Measurements from ENCODE around the gene ATAD3B.
"Not testable (repeated sequence)": the region's sequence is repeated elsewhere in the genome, so short reads cannot be mapped to it uniquely, and the experiment has no call there.

The ATAD3B gene

GRCh38 chr1:1527092-1527816, 55.7 kb downstream of the ATAD3B start:
- no peak overlapping the region for H3K27ac Mint-ChIP-seq
- TF ChIP-seq CTCF (IDR thresholded peaks at IDR 0.05; ENCODE audit: unreplicated experiment in 3 of 3) = no peak
- H3K27me3 Mint-ChIP-seq (ENCODE audit: low read depth) = no peaks in the 10 kb centered on the region
- no peak overlapping the region for H3K4me3 Mint-ChIP-seq
- H3K9me3 Mint-ChIP-seq = peaks cover 8% of the 10 kb centered on the region
- H3K4me1 Mint-ChIP-seq = no peaks in the 10 kb centered on the region
- H3K36me3 Mint-ChIP-seq (ENCODE audit: low read depth) = peaks cover 33% of the 10 kb centered on the region

- H3K9me3 Mint-ChIP-seq = peaks cover 8% of the 10 kb centered on the region
- no peaks in the 10 kb centered on the region for H3K27me3 Mint-ChIP-seq (ENCODE audit: low read depth)
- H3K36me3 Mint-ChIP-seq (ENCODE audit: low read depth) = peaks cover 38% of the 10 kb centered on the region
- no peaks in the 10 kb centered on the region for H3K4me1 Mint-ChIP-seq
- H3K4me3 Mint-ChIP-seq = no peak overlapping the region
- no peak overlapping the region for H3K27ac Mint-ChIP-seq
- TF ChIP-seq CTCF (IDR thresholded peaks at IDR 0.05; ENCODE audit: unreplicated experiment in 3 of 3) = no peak
Measured at GRCh38 chr1:1528301-1529267, 57.0 kb downstream of the ATAD3B start.

GRCh38 chr1:1529321-1529720, 57.8 kb downstream of the ATAD3B start:
- Mint-ChIP-seq H3K4me1 (no peaks in the 10 kb centered on the region), H3K9me3 (peaks cover 8% of the 10 kb centered on the region), H3K4me3 (no peak overlapping the region), H3K36me3 (ENCODE audit: low read depth) (peaks cover 38% of the 10 kb centered on the region), H3K27me3 (ENCODE audit: low read depth) (no peaks in the 10 kb centered on the region), H3K27ac (no peak overlapping the region)
- TF ChIP-seq CTCF (IDR thresholded peaks at IDR 0.05; ENCODE audit: unreplicated experiment in 3 of 3) = no peak

- Mint-ChIP-seq H3K4me1 (no peaks in the 10 kb centered on the region), H3K4me3 (no peak overlapping the region), H3K9me3 (peaks cover 8% of the 10 kb centered on the region), H3K27ac (no peak overlapping the region), H3K36me3 (ENCODE audit: low read depth) (peaks cover 38% of the 10 kb centered on the region), H3K27me3 (ENCODE audit: low read depth) (no peaks in the 10 kb centered on the region)
- no peak for TF ChIP-seq CTCF (IDR thresholded peaks at IDR 0.05; ENCODE audit: unreplicated experiment in 3 of 3)
Measured at GRCh38 chr1:1529936-1530335, 58.4 kb downstream of the ATAD3B start.

- H3K9me3 Mint-ChIP-seq = peaks cover 8% of the 10 kb centered on the region
- H3K27ac Mint-ChIP-seq = no peak overlapping the region
- peaks cover 38% of the 10 kb centered on the region for H3K36me3 Mint-ChIP-seq (ENCODE audit: low read depth)
- H3K4me1 Mint-ChIP-seq = no peaks in the 10 kb centered on the region
- H3K27me3 Mint-ChIP-seq (ENCODE audit: low read depth) = no peaks in the 10 kb centered on the region
- TF ChIP-seq CTCF (IDR thresholded peaks at IDR 0.05; ENCODE audit: unreplicated experiment in 3 of 3) = no peak
- no peak overlapping the region for H3K4me3 Mint-ChIP-seq
Measured at GRCh38 chr1:1531947-1532346, 60.4 kb downstream of the ATAD3B start.

GRCh38 chr1:1533176-1533893, 61.8 kb downstream of the ATAD3B start:
- H3K4me1 Mint-ChIP-seq; H3K27ac Mint-ChIP-seq; H3K4me3 Mint-ChIP-seq; H3K9me3 Mint-ChIP-seq; H3K27me3 Mint-ChIP-seq (ENCODE audit: low read depth): not testable (repeated sequence)
- H3K36me3 Mint-ChIP-seq (ENCODE audit: low read depth) = peaks cover 32% of the 10 kb centered on the region

- not testable (repeated sequence) for H3K27me3 Mint-ChIP-seq (ENCODE audit: low read depth); H3K4me1 Mint-ChIP-seq; H3K9me3 Mint-ChIP-seq; H3K27ac Mint-ChIP-seq; H3K4me3 Mint-ChIP-seq
- peaks cover 34% of the 10 kb centered on the region for H3K36me3 Mint-ChIP-seq (ENCODE audit: low read depth)
Measured at GRCh38 chr1:1533894-1534291, 62.3 kb downstream of the ATAD3B start.

Data from nephron (organoid).